GM19455 (cell line): ENCODE results near the gene ALPK1.
"Not testable (repeated sequence)": the region's sequence is repeated elsewhere in the genome, so short reads cannot be mapped to it uniquely, and the experiment has no call there.

ENCODE experiments used
- ATAC-seq: cut with Tn5 transposase; IDR thresholded peaks from one replicate; pipeline ENCODE4 v1.9.1; 2021; ENCODE audit not compliant: unreplicated experiment

ALPK1 gene

GRCh38 chr4:112284166-112284565 is 13.0 kb upstream of the ALPK1 start:
- ATAC-seq: no peak

GRCh38 chr4:112284662-112285411 is 12.3 kb upstream of the ALPK1 start:
- ATAC-seq: no peak

GRCh38 chr4:112287258-112287989 is 9.7 kb upstream of the ALPK1 start:
- peak; percentile 26 for ATAC-seq

- ATAC-seq: peak; percentile 26
Observed at GRCh38 chr4:112288455-112288854, 8.7 kb upstream of the ALPK1 start.

- ATAC-seq: no peak
Observed at GRCh38 chr4:112289407-112290253, 7.5 kb upstream of the ALPK1 start.

- ATAC-seq: no peak
Observed at GRCh38 chr4:112290341-112290740, 6.8 kb upstream of the ALPK1 start.

GRCh38 chr4:112299721-112300120 is 2.6 kb downstream of the ALPK1 start:
- ATAC-seq: no peak

GRCh38 chr4:112302320-112303274 is 5.4 kb downstream of the ALPK1 start:
- no peak for ATAC-seq

- not testable (repeated sequence) for ATAC-seq
Observed at GRCh38 chr4:112305477-112305876, 8.3 kb downstream of the ALPK1 start.

GRCh38 chr4:112309263-112309791 is 12.2 kb downstream of the ALPK1 start:
- not testable (repeated sequence) for ATAC-seq

GRCh38 chr4:112311516-112311915 is 14.3 kb downstream of the ALPK1 start:
- ATAC-seq: no peak

- peak; percentile 98 for ATAC-seq
Observed at GRCh38 chr4:112312610-112313239, 15.6 kb downstream of the ALPK1 start.

GRCh38 chr4:112315446-112315845 is 18.3 kb downstream of the ALPK1 start:
- ATAC-seq: no peak

- no peak for ATAC-seq
Observed at GRCh38 chr4:112316360-112316759, 19.2 kb downstream of the ALPK1 start.

- ATAC-seq: peak; percentile 99
Observed at GRCh38 chr4:112318239-112319142, 21.3 kb downstream of the ALPK1 start.

GRCh38 chr4:112321776-112322684 is 24.9 kb downstream of the ALPK1 start:
- no peak for ATAC-seq

- ATAC-seq: no peak
Observed at GRCh38 chr4:112322866-112323265, 25.7 kb downstream of the ALPK1 start.

- no peak for ATAC-seq
Observed at GRCh38 chr4:112325530-112325929, 28.4 kb downstream of the ALPK1 start.
